ENCODE results near the gene HIRIP3. TPM values are rescaled to one million over a fixed set of nuclear protein-coding genes. Genes with fewer than 3 reads are reported as not detected.

HIRIP3 gene
- total RNA-seq, 4 donors from 2014 or later, result 5.8 to 15.1 (median 13.1) TPM

GRCh38 chr16:30004424-30004776 is 9.0 kb upstream of the HIRIP3 start:
- Histone ChIP-seq H3K36me3 (peaks cover 0 to 20% (median 0%) of the 10 kb centered on the region in 3 donors), H3K27ac (no peak overlapping the region), H3K9me3 (no peaks in the 10 kb centered on the region), H3K4me1 (no peaks in the 10 kb centered on the region), H3K27me3 (no peaks in the 10 kb centered on the region), H3K4me3 (no peak overlapping the region)
- no peak for DNase-seq
- TF ChIP-seq CTCF (IDR thresholded peaks at IDR 0.05) (no peak), POLR2A (IDR thresholded peaks at IDR 0.05) (no peak)

- Histone ChIP-seq H3K36me3 (peaks cover 0 to 20% (median 0%) of the 10 kb centered on the region in 3 donors), H3K4me3 (no peak overlapping the region), H3K9me3 (no peaks in the 10 kb centered on the region), H3K27ac (no peak overlapping the region), H3K27me3 (no peaks in the 10 kb centered on the region), H3K4me1 (no peaks in the 10 kb centered on the region)
- DNase-seq, result no peak
- TF ChIP-seq POLR2A (IDR thresholded peaks at IDR 0.05), result no peak
- TF ChIP-seq CTCF (IDR thresholded peaks at IDR 0.05), result no peak
Measured at GRCh38 chr16:30003670-30004423, 8.4 kb upstream of the HIRIP3 start.

GRCh38 chr16:30002614-30003346 is 7.4 kb upstream of the HIRIP3 start:
- Histone ChIP-seq H3K36me3 (peaks cover 0 to 27% (median 0%) of the 10 kb centered on the region in 3 donors), H3K27ac (no peak overlapping the region), H3K9me3 (no peaks in the 10 kb centered on the region), H3K4me3 (no peak overlapping the region), H3K27me3 (no peaks in the 10 kb centered on the region), H3K4me1 (no peaks in the 10 kb centered on the region)
- no peak for DNase-seq
- no peak for TF ChIP-seq CTCF (IDR thresholded peaks at IDR 0.05)
- TF ChIP-seq POLR2A (IDR thresholded peaks at IDR 0.05), result no peak

GRCh38 chr16:30000735-30001631 is 5.6 kb upstream of the HIRIP3 start:
- TF ChIP-seq CTCF (IDR thresholded peaks at IDR 0.05) (no peak), POLR2A (IDR thresholded peaks at IDR 0.05) (no peak)
- peaks cover 0 to 6% (median 0%) of the 10 kb centered on the region in 4 donors for H3K4me1 ChIP-seq
- H3K9me3 ChIP-seq, result no peaks in the 10 kb centered on the region
- H3K27ac ChIP-seq, result no peak overlapping the region
- no peak for DNase-seq
- peaks cover 0 to 30% (median 0%) of the 10 kb centered on the region in 3 donors for H3K36me3 ChIP-seq
- H3K27me3 ChIP-seq, result no peaks in the 10 kb centered on the region
- H3K4me3 ChIP-seq, result no peak overlapping the region

GRCh38 chr16:29999605-30000004 is 4.2 kb upstream of the HIRIP3 start:
- no peak for DNase-seq
- H3K27ac ChIP-seq, result no peak overlapping the region
- no peak overlapping the region for H3K4me3 ChIP-seq
- peaks cover 0 to 12% (median under 1%) of the 10 kb centered on the region in 4 donors for H3K4me1 ChIP-seq
- no peaks in the 10 kb centered on the region for H3K9me3 ChIP-seq
- TF ChIP-seq POLR2A (IDR thresholded peaks at IDR 0.05), result no peak
- TF ChIP-seq CTCF (IDR thresholded peaks at IDR 0.05), result no peak
- H3K36me3 ChIP-seq, result peaks cover 0 to 30% (median 0%) of the 10 kb centered on the region in 3 donors
- H3K27me3 ChIP-seq, result no peaks in the 10 kb centered on the region
